Measurements from ENCODE around the gene SENP1. TPM values are rescaled to one million over a fixed set of nuclear protein-coding genes. Genes with fewer than 3 reads are reported as not detected.

SENP1 gene
- total and polyA plus RNA-seq, 4 donors, result 3.5 to 30.8 (median 12.9) TPM

- H3K9ac ChIP-seq (ENCODE audit: insufficient read depth in 1 of 2, low read length in 2 of 2), result no peak overlapping the region
- DNase-seq (no peak), ATAC-seq (ENCODE audit: insufficient read depth, low FRiP score) (no peak)
- H3K27ac ChIP-seq (ENCODE audit: low read depth in 1 of 2, low read length in 1 of 2), result no peak overlapping the region
- no peaks in the 10 kb centered on the region for H3K9me3 ChIP-seq (ENCODE audit: control insufficient read depth in 4 of 4, insufficient read depth in 3 of 4, low read length in 3 of 4)
- WGBS, 2 donors, result 87 to 90% methylated on average over 5 of the region's 5 CpGs
- peaks cover 0 to 13% (median 10%) of the 10 kb centered on the region in 5 donors for H3K4me1 ChIP-seq (ENCODE audit: control insufficient read depth in 5 of 5, insufficient read depth in 5 of 5, low read length in 5 of 5)
- H3K36me3 ChIP-seq (ENCODE audit: control insufficient read depth in 4 of 4, insufficient read depth in 4 of 4, low read length in 4 of 4), result peaks cover 12 to 22% (median 15%) of the 10 kb centered on the region in 4 donors
- no peaks in the 10 kb centered on the region for H3K27me3 ChIP-seq (ENCODE audit: control insufficient read depth in 3 of 3, insufficient read depth in 3 of 3, low read length in 2 of 3)
- TF ChIP-seq, protein P1, sequence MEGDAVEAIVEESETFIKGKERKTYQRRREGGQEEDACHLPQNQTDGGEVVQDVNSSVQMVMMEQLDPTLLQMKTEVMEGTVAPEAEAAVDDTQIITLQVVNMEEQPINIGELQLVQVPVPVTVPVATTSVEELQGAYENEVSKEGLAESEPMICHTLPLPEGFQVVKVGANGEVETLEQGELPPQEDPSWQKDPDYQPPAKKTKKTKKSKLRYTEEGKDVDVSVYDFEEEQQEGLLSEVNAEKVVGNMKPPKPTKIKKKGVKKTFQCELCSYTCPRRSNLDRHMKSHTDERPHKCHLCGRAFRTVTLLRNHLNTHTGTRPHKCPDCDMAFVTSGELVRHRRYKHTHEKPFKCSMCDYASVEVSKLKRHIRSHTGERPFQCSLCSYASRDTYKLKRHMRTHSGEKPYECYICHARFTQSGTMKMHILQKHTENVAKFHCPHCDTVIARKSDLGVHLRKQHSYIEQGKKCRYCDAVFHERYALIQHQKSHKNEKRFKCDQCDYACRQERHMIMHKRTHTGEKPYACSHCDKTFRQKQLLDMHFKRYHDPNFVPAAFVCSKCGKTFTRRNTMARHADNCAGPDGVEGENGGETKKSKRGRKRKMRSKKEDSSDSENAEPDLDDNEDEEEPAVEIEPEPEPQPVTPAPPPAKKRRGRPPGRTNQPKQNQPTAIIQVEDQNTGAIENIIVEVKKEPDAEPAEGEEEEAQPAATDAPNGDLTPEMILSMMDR (IDR thresholded peaks at IDR 0.05; ENCODE audit: control extremely low read depth, extremely low read depth), result no peak
- H3K4me3 ChIP-seq, result no peak overlapping the region
Observed at GRCh38 chr12:48041591-48042423, 64.1 kb downstream of the SENP1 start.

GRCh38 chr12:48040354-48040753, 65.5 kb downstream of the SENP1 start:
- Histone ChIP-seq H3K27ac (ENCODE audit: low read depth in 1 of 2, low read length in 1 of 2) (no peak overlapping the region), H3K4me3 (no peak overlapping the region), H3K36me3 (ENCODE audit: control insufficient read depth in 4 of 4, insufficient read depth in 4 of 4, low read length in 4 of 4) (peaks cover 6 to 10% (median 8%) of the 10 kb centered on the region in 4 donors), H3K9ac (ENCODE audit: insufficient read depth in 1 of 2, low read length in 2 of 2) (no peak overlapping the region), H3K27me3 (ENCODE audit: control insufficient read depth in 3 of 3, insufficient read depth in 3 of 3, low read length in 2 of 3) (no peaks in the 10 kb centered on the region), H3K4me1 (ENCODE audit: control insufficient read depth in 5 of 5, insufficient read depth in 5 of 5, low read length in 5 of 5) (peaks cover 0 to 24% (median 11%) of the 10 kb centered on the region in 5 donors), H3K9me3 (ENCODE audit: control insufficient read depth in 4 of 4, insufficient read depth in 3 of 4, low read length in 3 of 4) (no peaks in the 10 kb centered on the region)
- 87 to 89% methylated on average over 3 of the region's 3 CpGs for WGBS, 2 donors
- no peak for ATAC-seq (ENCODE audit: insufficient read depth, low FRiP score)
- DNase-seq, result no peak
- TF ChIP-seq, protein P1 (IDR thresholded peaks at IDR 0.05; ENCODE audit: control extremely low read depth, extremely low read depth), result no peak

DNA sequence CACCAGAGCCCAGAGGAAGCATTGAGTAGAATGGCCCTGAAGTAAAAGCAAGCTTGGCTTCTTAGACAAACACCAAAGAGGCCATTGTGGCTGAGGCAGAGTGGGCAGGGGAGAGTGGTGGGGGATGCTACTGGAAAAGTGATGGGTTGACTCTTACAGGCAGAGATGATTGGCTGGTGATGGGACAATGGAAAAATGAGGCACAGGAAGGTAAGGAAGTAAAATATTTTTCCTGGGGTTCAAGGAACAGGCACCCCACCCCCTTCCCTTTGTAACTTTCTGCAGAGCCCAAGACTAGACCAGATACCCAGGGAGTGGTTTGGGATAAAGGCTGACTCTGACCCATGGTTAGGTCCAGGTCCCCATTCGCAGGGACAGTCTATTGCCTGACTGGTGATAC, 66.7 kb downstream of the SENP1 start:
- WGBS, 2 donors, result 90 to 98% methylated on average over 1 of the region's 1 CpG
- Histone ChIP-seq H3K36me3 (ENCODE audit: control insufficient read depth in 4 of 4, insufficient read depth in 4 of 4, low read length in 4 of 4) (peaks cover 0 to 2% (median 0%) of the 10 kb centered on the region in 4 donors), H3K9ac (ENCODE audit: insufficient read depth in 1 of 2, low read length in 2 of 2) (no peak overlapping the region), H3K9me3 (ENCODE audit: control insufficient read depth in 4 of 4, insufficient read depth in 3 of 4, low read length in 3 of 4) (no peaks in the 10 kb centered on the region), H3K4me1 (ENCODE audit: control insufficient read depth in 5 of 5, insufficient read depth in 5 of 5, low read length in 5 of 5) (peaks cover 0 to 28% (median 11%) of the 10 kb centered on the region in 5 donors), H3K4me3 (no peak overlapping the region), H3K27me3 (ENCODE audit: control insufficient read depth in 3 of 3, insufficient read depth in 3 of 3, low read length in 2 of 3) (no peaks in the 10 kb centered on the region), H3K27ac (ENCODE audit: low read depth in 1 of 2, low read length in 1 of 2) (no peak overlapping the region)
- ATAC-seq (ENCODE audit: insufficient read depth, low FRiP score) (no peak), DNase-seq (no peak)
- TF ChIP-seq, protein P1 (IDR thresholded peaks at IDR 0.05; ENCODE audit: control extremely low read depth, extremely low read depth), result no peak
